ENCODE measurements around the gene NMU. TPM values are rescaled to one million over a fixed set of nuclear protein-coding genes. Genes with fewer than 3 reads are reported as not detected.

Gene NMU
- total RNA-seq, 1 experiment from 2014 or later: not detected

DNA sequence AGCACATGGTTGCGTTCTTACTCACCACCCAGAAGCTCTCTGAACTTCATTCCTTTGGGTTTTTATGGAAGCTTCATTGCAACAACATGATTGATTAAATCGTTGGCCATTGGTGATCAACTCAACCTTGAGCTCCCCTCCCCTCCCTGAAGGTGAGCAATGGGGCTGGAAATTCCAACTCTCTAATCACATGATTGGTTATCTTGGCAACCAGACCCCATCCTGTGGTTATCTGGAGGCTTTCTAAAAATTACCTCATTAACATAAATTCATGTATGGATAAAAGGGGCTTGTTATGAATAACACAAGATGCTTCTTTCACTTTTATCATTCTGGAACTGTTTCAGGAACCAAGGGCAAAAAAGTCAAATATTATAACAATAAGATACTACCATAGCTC, 34.6 kb upstream of the NMU start:
- no peak for DNase-seq
- Histone ChIP-seq H3K4me2 (ENCODE audit: low read depth, low read length, poor library complexity, severe bottlenecking) (no peak overlapping the region), H3K79me2 (ENCODE audit: low read length) (no peaks in the 10 kb centered on the region), H3K4me1 (ENCODE audit: low read length) (no peaks in the 10 kb centered on the region), H3K9ac (ENCODE audit: low read length) (no peak overlapping the region), H3K4me3 (ENCODE audit: low read length) (no peak overlapping the region), H3K9me2 (replicated peaks; ENCODE audit: insufficient read depth, low read length) (no peaks in the 10 kb centered on the region), H2AFZ (ENCODE audit: low read length) (no peak overlapping the region), H3K27ac (ENCODE audit: low read length) (no peak overlapping the region), H4K20me1 (ENCODE audit: insufficient read depth, low read depth, low read length) (no peaks in the 10 kb centered on the region), H3K36me3 (ENCODE audit: insufficient read depth, low read length) (no peaks in the 10 kb centered on the region), H3K9me3 (ENCODE audit: low read length) (no peaks in the 10 kb centered on the region), H3K27me3 (ENCODE audit: low read length) (no peaks in the 10 kb centered on the region)

DNA sequence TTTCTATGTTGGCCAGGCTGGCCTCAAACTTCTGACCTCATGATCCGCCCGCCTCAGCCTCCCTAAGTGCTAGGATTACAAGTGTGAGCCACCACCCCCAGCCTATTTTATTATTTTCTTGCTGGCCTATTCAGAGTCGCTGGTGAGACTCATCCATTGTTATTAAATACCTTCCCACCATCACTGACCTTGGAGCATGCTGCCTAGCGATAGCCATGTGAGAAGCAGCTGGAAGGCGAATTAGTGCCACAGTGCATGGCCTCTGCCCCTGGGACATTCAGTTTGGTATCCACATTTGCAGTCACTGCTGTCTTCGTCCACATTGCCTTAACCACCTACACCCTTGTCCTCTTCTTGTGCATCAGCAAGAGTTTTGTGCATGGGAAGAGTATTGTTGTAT, 32.4 kb upstream of the NMU start:
- DNase-seq: no peak

DNA sequence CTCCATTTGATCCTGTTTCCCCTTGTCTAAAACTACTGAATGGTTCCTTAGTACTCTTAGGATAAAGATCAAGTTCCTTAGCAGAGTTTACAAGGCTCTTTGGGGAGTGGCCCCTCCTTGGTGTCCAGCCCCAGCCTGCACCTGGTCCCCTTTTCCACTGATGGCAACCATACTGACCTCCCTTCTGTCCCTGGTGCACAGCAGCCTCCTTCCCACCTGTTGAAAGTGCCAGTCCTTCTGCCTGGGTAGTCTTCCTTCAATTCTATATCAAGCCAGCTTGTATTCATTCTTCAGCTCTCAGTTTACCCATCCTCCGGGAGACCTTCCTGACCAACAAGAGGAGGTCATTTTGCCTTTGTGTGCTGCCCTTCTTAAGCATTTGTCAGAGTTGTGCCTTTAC, 30.4 kb upstream of the NMU start:
- no peaks in the 10 kb centered on the region for H3K9me3 ChIP-seq (ENCODE audit: low read length)
- H3K9ac ChIP-seq (ENCODE audit: low read length): no peak overlapping the region

More for the DNA sequence above, 32.4 kb upstream of the NMU start:
- Histone ChIP-seq H3K4me3 (ENCODE audit: low read length) (no peak overlapping the region), H3K4me2 (ENCODE audit: low read depth, low read length, poor library complexity, severe bottlenecking) (no peak overlapping the region), H3K27ac (ENCODE audit: low read length) (no peak overlapping the region), H2AFZ (ENCODE audit: low read length) (no peak overlapping the region), H3K9me3 (ENCODE audit: low read length) (no peaks in the 10 kb centered on the region), H3K27me3 (ENCODE audit: low read length) (no peaks in the 10 kb centered on the region), H3K79me2 (ENCODE audit: low read length) (no peaks in the 10 kb centered on the region), H4K20me1 (ENCODE audit: insufficient read depth, low read depth, low read length) (no peaks in the 10 kb centered on the region), H3K9ac (ENCODE audit: low read length) (no peak overlapping the region), H3K4me1 (ENCODE audit: low read length) (no peaks in the 10 kb centered on the region), H3K36me3 (ENCODE audit: insufficient read depth, low read length) (no peaks in the 10 kb centered on the region), H3K9me2 (replicated peaks; ENCODE audit: insufficient read depth, low read length) (no peaks in the 10 kb centered on the region)

GRCh38 chr4:55663145-55663544, 27.0 kb upstream of the NMU start:
- Histone ChIP-seq H3K4me3 (ENCODE audit: low read length) (no peak overlapping the region), H3K36me3 (ENCODE audit: insufficient read depth, low read length) (no peaks in the 10 kb centered on the region), H3K27ac (ENCODE audit: low read length) (no peak overlapping the region), H3K27me3 (ENCODE audit: low read length) (no peaks in the 10 kb centered on the region), H2AFZ (ENCODE audit: low read length) (no peak overlapping the region), H3K9me2 (replicated peaks; ENCODE audit: insufficient read depth, low read length) (no peaks in the 10 kb centered on the region), H3K9ac (ENCODE audit: low read length) (no peak overlapping the region), H3K9me3 (ENCODE audit: low read length) (no peaks in the 10 kb centered on the region), H4K20me1 (ENCODE audit: insufficient read depth, low read depth, low read length) (no peaks in the 10 kb centered on the region), H3K4me2 (ENCODE audit: low read depth, low read length, poor library complexity, severe bottlenecking) (no peak overlapping the region), H3K4me1 (ENCODE audit: low read length) (no peaks in the 10 kb centered on the region), H3K79me2 (ENCODE audit: low read length) (no peaks in the 10 kb centered on the region)
- no peak for DNase-seq

More for the DNA sequence above, 30.4 kb upstream of the NMU start:
- DNase-seq: no peak
- Histone ChIP-seq H2AFZ (ENCODE audit: low read length) (no peak overlapping the region), H3K4me3 (ENCODE audit: low read length) (no peak overlapping the region), H3K27me3 (ENCODE audit: low read length) (no peaks in the 10 kb centered on the region), H3K79me2 (ENCODE audit: low read length) (no peaks in the 10 kb centered on the region), H3K36me3 (ENCODE audit: insufficient read depth, low read length) (no peaks in the 10 kb centered on the region), H3K4me2 (ENCODE audit: low read depth, low read length, poor library complexity, severe bottlenecking) (no peak overlapping the region), H3K4me1 (ENCODE audit: low read length) (no peaks in the 10 kb centered on the region), H3K9me2 (replicated peaks; ENCODE audit: insufficient read depth, low read length) (no peaks in the 10 kb centered on the region), H3K27ac (ENCODE audit: low read length) (no peak overlapping the region), H4K20me1 (ENCODE audit: insufficient read depth, low read depth, low read length) (no peaks in the 10 kb centered on the region)

- Histone ChIP-seq H3K4me1 (ENCODE audit: low read length) (no peaks in the 10 kb centered on the region), H3K4me3 (ENCODE audit: low read length) (no peak overlapping the region), H3K36me3 (ENCODE audit: insufficient read depth, low read length) (no peaks in the 10 kb centered on the region), H3K9me3 (ENCODE audit: low read length) (no peaks in the 10 kb centered on the region), H3K9me2 (replicated peaks; ENCODE audit: insufficient read depth, low read length) (no peaks in the 10 kb centered on the region), H3K9ac (ENCODE audit: low read length) (no peak overlapping the region), H3K79me2 (ENCODE audit: low read length) (no peaks in the 10 kb centered on the region), H4K20me1 (ENCODE audit: insufficient read depth, low read depth, low read length) (no peaks in the 10 kb centered on the region), H3K27ac (ENCODE audit: low read length) (no peak overlapping the region), H3K27me3 (ENCODE audit: low read length) (no peaks in the 10 kb centered on the region), H2AFZ (ENCODE audit: low read length) (no peak overlapping the region), H3K4me2 (ENCODE audit: low read depth, low read length, poor library complexity, severe bottlenecking) (no peak overlapping the region)
- DNase-seq: no peak
These were observed 25.4 kb upstream of the NMU start for GRCh38 chr4:55661398-55662056.

DNA sequence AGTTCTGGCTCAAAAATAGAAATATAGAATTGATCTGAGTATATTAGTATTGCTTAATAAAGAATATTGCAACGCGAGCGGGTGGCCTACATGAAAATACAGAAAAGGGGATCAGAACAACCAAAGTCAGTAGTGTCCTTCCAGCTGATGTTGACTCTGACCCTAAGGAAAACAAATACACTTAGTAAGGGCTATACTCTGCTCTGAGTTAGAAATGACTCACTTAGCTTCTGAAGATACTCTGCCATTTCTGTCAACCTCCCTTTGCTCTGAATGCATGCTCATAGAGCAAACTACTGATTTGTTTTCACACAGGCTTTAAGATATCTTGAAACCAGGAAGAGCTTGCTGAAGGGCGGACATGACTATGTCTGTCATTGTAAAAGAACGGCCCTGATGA, 22.6 kb upstream of the NMU start:
- Histone ChIP-seq H3K4me2 (ENCODE audit: low read depth, low read length, poor library complexity, severe bottlenecking) (no peak overlapping the region), H3K9ac (ENCODE audit: low read length) (no peak overlapping the region), H4K20me1 (ENCODE audit: insufficient read depth, low read depth, low read length) (no peaks in the 10 kb centered on the region), H3K9me3 (ENCODE audit: low read length) (no peaks in the 10 kb centered on the region), H3K4me3 (ENCODE audit: low read length) (no peak overlapping the region), H2AFZ (ENCODE audit: low read length) (no peak overlapping the region), H3K4me1 (ENCODE audit: low read length) (no peaks in the 10 kb centered on the region), H3K36me3 (ENCODE audit: insufficient read depth, low read length) (no peaks in the 10 kb centered on the region), H3K79me2 (ENCODE audit: low read length) (no peaks in the 10 kb centered on the region), H3K9me2 (replicated peaks; ENCODE audit: insufficient read depth, low read length) (no peaks in the 10 kb centered on the region), H3K27ac (ENCODE audit: low read length) (no peak overlapping the region), H3K27me3 (ENCODE audit: low read length) (no peaks in the 10 kb centered on the region)
- no peak for DNase-seq

- Histone ChIP-seq H3K4me2 (ENCODE audit: low read depth, low read length, poor library complexity, severe bottlenecking) (no peak overlapping the region), H2AFZ (ENCODE audit: low read length) (no peak overlapping the region), H3K27ac (ENCODE audit: low read length) (no peak overlapping the region), H4K20me1 (ENCODE audit: insufficient read depth, low read depth, low read length) (no peaks in the 10 kb centered on the region), H3K79me2 (ENCODE audit: low read length) (no peaks in the 10 kb centered on the region), H3K27me3 (ENCODE audit: low read length) (no peaks in the 10 kb centered on the region), H3K9ac (ENCODE audit: low read length) (no peak overlapping the region), H3K36me3 (ENCODE audit: insufficient read depth, low read length) (no peaks in the 10 kb centered on the region), H3K9me2 (replicated peaks; ENCODE audit: insufficient read depth, low read length) (no peaks in the 10 kb centered on the region), H3K9me3 (ENCODE audit: low read length) (no peaks in the 10 kb centered on the region), H3K4me1 (ENCODE audit: low read length) (no peaks in the 10 kb centered on the region), H3K4me3 (ENCODE audit: low read length) (no peak overlapping the region)
- no peak for DNase-seq
These were observed 18.0 kb upstream of the NMU start for GRCh38 chr4:55654131-55654530.

DNA sequence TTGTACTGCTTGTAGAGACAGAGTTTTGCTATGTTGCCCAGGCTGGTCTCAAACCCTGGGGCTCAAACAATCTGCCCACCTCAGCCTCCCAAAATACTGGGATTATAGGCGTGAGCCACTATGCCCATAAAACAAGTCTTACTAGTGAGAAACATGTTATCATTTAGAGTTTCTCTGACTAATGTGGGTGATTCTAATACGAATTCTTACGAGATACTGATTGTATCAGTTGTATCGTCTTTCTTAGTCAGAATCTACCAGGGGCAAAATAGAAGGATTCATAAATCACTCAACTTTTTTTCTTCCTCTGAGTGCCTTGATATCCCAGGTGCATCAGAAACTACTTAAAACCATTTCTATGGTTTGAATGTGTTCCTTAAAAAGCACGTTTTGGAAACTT, 14.4 kb upstream of the NMU start:
- Histone ChIP-seq H3K4me3 (ENCODE audit: low read length) (no peak overlapping the region), H3K4me1 (ENCODE audit: low read length) (no peaks in the 10 kb centered on the region), H3K27ac (ENCODE audit: low read length) (no peak overlapping the region), H3K9ac (ENCODE audit: low read length) (no peak overlapping the region), H3K9me2 (replicated peaks; ENCODE audit: insufficient read depth, low read length) (no peaks in the 10 kb centered on the region), H3K36me3 (ENCODE audit: insufficient read depth, low read length) (no peaks in the 10 kb centered on the region), H3K9me3 (ENCODE audit: low read length) (no peaks in the 10 kb centered on the region), H3K4me2 (ENCODE audit: low read depth, low read length, poor library complexity, severe bottlenecking) (no peak overlapping the region), H2AFZ (ENCODE audit: low read length) (no peak overlapping the region), H3K79me2 (ENCODE audit: low read length) (no peaks in the 10 kb centered on the region), H3K27me3 (ENCODE audit: low read length) (no peaks in the 10 kb centered on the region), H4K20me1 (ENCODE audit: insufficient read depth, low read depth, low read length) (no peaks in the 10 kb centered on the region)
- DNase-seq: no peak

Data from Karpas-422 (cell line).